ENCODE results near the gene KLHL22.
A peak's percentile ranks its signal among the peaks of the same experiment; 100 is the strongest.

Gene KLHL22

GRCh38 chr22:20444325-20444724, 51.3 kb downstream of the KLHL22 start:
- Histone ChIP-seq H3K14ac (ENCODE audit: low read length) (no peak overlapping the region), H4K12ac (ENCODE audit: low read depth, low read length) (no peak overlapping the region), H2BK5ac (ENCODE audit: low read depth, low read length, poor library complexity) (no peak overlapping the region), H2AFZ (ENCODE audit: insufficient read depth, low read length, poor library complexity) (no peak overlapping the region), H3K18ac (ENCODE audit: low read length) (no peak overlapping the region), H3K9me3 (ENCODE audit: insufficient read depth, low read depth, low read length) (no peaks in the 10 kb centered on the region), H3K23ac (ENCODE audit: low read length) (no peak overlapping the region), H3K9ac (ENCODE audit: low read length) (no peak overlapping the region), H3K79me2 (ENCODE audit: control insufficient read depth, insufficient read depth, low read length, poor library complexity) (no peaks in the 10 kb centered on the region), H3K36me3 (ENCODE audit: control insufficient read depth in 1 of 2, insufficient read depth in 2 of 2, low read length in 2 of 2) (peaks cover 16 to 18% of the 10 kb centered on the region in 2 experiments), H3K27me3 (ENCODE audit: insufficient read depth, low read length) (no peaks in the 10 kb centered on the region), H3K79me1 (ENCODE audit: low read length) (no peaks in the 10 kb centered on the region), H4K91ac (ENCODE audit: low read depth, low read length) (no peak overlapping the region), H3K27ac (ENCODE audit: low read depth, low read length) (no peak overlapping the region), H3K4me3 (ENCODE audit: low read depth, low read length) (no peak overlapping the region), H3K4ac (ENCODE audit: low read depth, low read length) (no peak overlapping the region), H3K4me1 (ENCODE audit: control insufficient read depth in 1 of 2, insufficient read depth in 2 of 2, low read length in 2 of 2) (no peaks in the 10 kb centered on the region), H4K8ac (ENCODE audit: low read depth, low read length) (no peak overlapping the region), H3K4me2 (ENCODE audit: low read length) (no peak overlapping the region), H2BK120ac (ENCODE audit: insufficient read depth, low read length, poor library complexity) (no peak overlapping the region), H2AK5ac (ENCODE audit: low read length) (no peak overlapping the region), H2BK12ac (ENCODE audit: low read length) (no peak overlapping the region)
- no peak for DNase-seq
- WGBS (ENCODE audit: extremely low coverage, insufficient coverage, insufficient read length): no CpG with 5 or more reads among the region's 4 CpGs

- Histone ChIP-seq H3K4ac (ENCODE audit: low read depth, low read length) (no peak overlapping the region), H3K4me3 (ENCODE audit: low read depth, low read length) (no peak overlapping the region), H4K12ac (ENCODE audit: low read depth, low read length) (no peak overlapping the region), H3K14ac (ENCODE audit: low read length) (no peak overlapping the region), H3K18ac (ENCODE audit: low read length) (no peak overlapping the region), H3K9ac (ENCODE audit: low read length) (no peak overlapping the region), H2AFZ (ENCODE audit: insufficient read depth, low read length, poor library complexity) (no peak overlapping the region), H3K4me1 (ENCODE audit: control insufficient read depth in 1 of 2, insufficient read depth in 2 of 2, low read length in 2 of 2) (peaks cover 0 to 9% of the 10 kb centered on the region in 2 experiments), H2AK5ac (ENCODE audit: low read length) (no peak overlapping the region), H3K23ac (ENCODE audit: low read length) (no peak overlapping the region), H2BK120ac (ENCODE audit: insufficient read depth, low read length, poor library complexity) (no peak overlapping the region), H2BK5ac (ENCODE audit: low read depth, low read length, poor library complexity) (no peak overlapping the region), H2BK12ac (ENCODE audit: low read length) (no peak overlapping the region), H4K8ac (ENCODE audit: low read depth, low read length) (no peak overlapping the region), H3K79me2 (ENCODE audit: control insufficient read depth, insufficient read depth, low read length, poor library complexity) (peaks cover 4% of the 10 kb centered on the region), H3K27ac (ENCODE audit: low read depth, low read length) (no peak overlapping the region), H4K91ac (ENCODE audit: low read depth, low read length) (no peak overlapping the region), H3K79me1 (ENCODE audit: low read length) (peaks cover 5% of the 10 kb centered on the region), H3K9me3 (ENCODE audit: insufficient read depth, low read depth, low read length) (no peaks in the 10 kb centered on the region), H3K36me3 (ENCODE audit: control insufficient read depth in 1 of 2, insufficient read depth in 2 of 2, low read length in 2 of 2) (peaks cover 16 to 18% of the 10 kb centered on the region in 2 experiments), H3K27me3 (ENCODE audit: insufficient read depth, low read length) (no peaks in the 10 kb centered on the region), H3K4me2 (ENCODE audit: low read length) (no peak overlapping the region)
- no peak for DNase-seq
- no CpG with 5 or more reads among the region's 7 CpGs for WGBS (ENCODE audit: extremely low coverage, insufficient coverage, insufficient read length)
These were observed 52.9 kb downstream of the KLHL22 start for GRCh38 chr22:20442485-20443284.

- H3K4me3 ChIP-seq (ENCODE audit: low read depth, low read length): no peak overlapping the region
- no peak overlapping the region for H3K14ac ChIP-seq (ENCODE audit: low read length)
- no CpG with 5 or more reads among the region's 21 CpGs for WGBS (ENCODE audit: extremely low coverage, insufficient coverage, insufficient read length)
- no peak overlapping the region for H4K12ac ChIP-seq (ENCODE audit: low read depth, low read length)
- H3K9me3 ChIP-seq (ENCODE audit: insufficient read depth, low read depth, low read length): no peaks in the 10 kb centered on the region
- H3K18ac ChIP-seq (ENCODE audit: low read length): no peak overlapping the region
- no peak overlapping the region for H3K4ac ChIP-seq (ENCODE audit: low read depth, low read length)
- H3K79me2 ChIP-seq (ENCODE audit: control insufficient read depth, insufficient read depth, low read length, poor library complexity): peaks cover 9% of the 10 kb centered on the region
- peaks cover 16 to 18% of the 10 kb centered on the region in 2 experiments for H3K36me3 ChIP-seq (ENCODE audit: control insufficient read depth in 1 of 2, insufficient read depth in 2 of 2, low read length in 2 of 2)
- H4K8ac ChIP-seq (ENCODE audit: low read depth, low read length): no peak overlapping the region
- H3K9ac ChIP-seq (ENCODE audit: low read length): no peak overlapping the region
- no peak overlapping the region for H4K91ac ChIP-seq (ENCODE audit: low read depth, low read length)
- peak; percentile 44 to 60 for DNase-seq
- peaks cover 2% of the 10 kb centered on the region for H3K27me3 ChIP-seq (ENCODE audit: insufficient read depth, low read length)
- no peak overlapping the region for H3K27ac ChIP-seq (ENCODE audit: low read depth, low read length)
- H2BK12ac ChIP-seq (ENCODE audit: low read length): no peak overlapping the region
- H2AK5ac ChIP-seq (ENCODE audit: low read length): no peak overlapping the region
- H2AFZ ChIP-seq (ENCODE audit: insufficient read depth, low read length, poor library complexity): no peak overlapping the region
- peaks cover 0 to 12% of the 10 kb centered on the region in 2 experiments for H3K4me1 ChIP-seq (ENCODE audit: control insufficient read depth in 1 of 2, insufficient read depth in 2 of 2, low read length in 2 of 2)
- H3K79me1 ChIP-seq (ENCODE audit: low read length): peaks cover 11% of the 10 kb centered on the region
- H3K4me2 ChIP-seq (ENCODE audit: low read length): no peak overlapping the region
- no peak overlapping the region for H2BK5ac ChIP-seq (ENCODE audit: low read depth, low read length, poor library complexity)
- H3K23ac ChIP-seq (ENCODE audit: low read length): no peak overlapping the region
- H2BK120ac ChIP-seq (ENCODE audit: insufficient read depth, low read length, poor library complexity): no peak overlapping the region
These were observed 53.7 kb downstream of the KLHL22 start for GRCh38 chr22:20441631-20442484.

GRCh38 chr22:20440637-20441591, 54.7 kb downstream of the KLHL22 start:
- peaks cover 2 to 14% of the 10 kb centered on the region in 2 experiments for H3K4me1 ChIP-seq (ENCODE audit: control insufficient read depth in 1 of 2, insufficient read depth in 2 of 2, low read length in 2 of 2)
- H4K91ac ChIP-seq (ENCODE audit: low read depth, low read length): no peak overlapping the region
- no peak overlapping the region for H3K4me3 ChIP-seq (ENCODE audit: low read depth, low read length)
- no peak overlapping the region for H3K4ac ChIP-seq (ENCODE audit: low read depth, low read length)
- H2BK120ac ChIP-seq (ENCODE audit: insufficient read depth, low read length, poor library complexity): no peak overlapping the region
- H2AK5ac ChIP-seq (ENCODE audit: low read length): no peak overlapping the region
- H2BK12ac ChIP-seq (ENCODE audit: low read length): no peak overlapping the region
- peaks cover 10 to 13% of the 10 kb centered on the region in 2 experiments for H3K36me3 ChIP-seq (ENCODE audit: control insufficient read depth in 1 of 2, insufficient read depth in 2 of 2, low read length in 2 of 2)
- H3K27me3 ChIP-seq (ENCODE audit: insufficient read depth, low read length): peaks cover 7% of the 10 kb centered on the region
- H3K18ac ChIP-seq (ENCODE audit: low read length): no peak overlapping the region
- no peak overlapping the region for H2AFZ ChIP-seq (ENCODE audit: insufficient read depth, low read length, poor library complexity)
- H4K12ac ChIP-seq (ENCODE audit: low read depth, low read length): no peak overlapping the region
- no peak overlapping the region for H3K27ac ChIP-seq (ENCODE audit: low read depth, low read length)
- no peak overlapping the region for H3K4me2 ChIP-seq (ENCODE audit: low read length)
- H3K79me2 ChIP-seq (ENCODE audit: control insufficient read depth, insufficient read depth, low read length, poor library complexity): peaks cover 13% of the 10 kb centered on the region
- H4K8ac ChIP-seq (ENCODE audit: low read depth, low read length): no peak overlapping the region
- no peak for DNase-seq
- H2BK5ac ChIP-seq (ENCODE audit: low read depth, low read length, poor library complexity): no peak overlapping the region
- no peaks in the 10 kb centered on the region for H3K9me3 ChIP-seq (ENCODE audit: insufficient read depth, low read depth, low read length)
- peaks cover 18% of the 10 kb centered on the region for H3K79me1 ChIP-seq (ENCODE audit: low read length)
- no peak overlapping the region for H3K23ac ChIP-seq (ENCODE audit: low read length)
- WGBS (ENCODE audit: extremely low coverage, insufficient coverage, insufficient read length): no CpG with 5 or more reads among the region's 13 CpGs
- no peak overlapping the region for H3K14ac ChIP-seq (ENCODE audit: low read length)
- H3K9ac ChIP-seq (ENCODE audit: low read length): no peak overlapping the region

Measured in trophoblast cell (in vitro differentiated cells and primary cell).